ENCODE results near the gene SNHG17. TPM values are rescaled to one million over a fixed set of nuclear protein-coding genes. Genes with fewer than 3 reads are reported as not detected.
"Not testable (repeated sequence)": the region's sequence is repeated elsewhere in the genome, so short reads cannot be mapped to it uniquely, and the experiment has no call there.

SNHG17 gene
- total RNA-seq, 1 donor from 2014 or later = 78.7 TPM

DNA sequence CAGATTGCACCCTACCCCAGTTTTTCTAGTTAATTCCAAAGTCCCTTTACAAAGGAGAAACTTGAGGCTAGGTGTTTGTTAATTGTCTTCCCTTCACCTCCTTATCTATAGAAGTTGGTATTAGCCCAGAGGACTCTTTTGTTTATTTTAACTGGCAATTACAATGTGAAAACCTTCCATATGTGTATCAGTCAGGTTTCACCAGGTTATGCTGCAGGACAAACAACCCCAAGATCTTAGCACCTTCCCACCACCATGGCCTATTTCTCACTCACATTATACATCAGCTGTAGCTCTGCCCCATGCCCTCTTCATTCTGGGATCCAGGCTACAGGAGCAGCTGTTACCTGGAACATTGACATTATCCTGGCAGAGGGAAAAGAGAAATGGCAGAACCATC, 31.1 kb downstream of the SNHG17 start:
- H3K27me3 Mint-ChIP-seq (ENCODE audit: low read depth) = peaks cover 4% of the 10 kb centered on the region
- H3K9me3 Mint-ChIP-seq = no peaks in the 10 kb centered on the region
- intact Hi-C loops (cut with micrococcal nuclease) = no loop called here
- no peak overlapping the region for H3K27ac Mint-ChIP-seq
- no peaks in the 10 kb centered on the region for H3K4me1 Mint-ChIP-seq (ENCODE audit: low read depth)
- H3K4me3 Mint-ChIP-seq (ENCODE audit: low read depth) = no peak overlapping the region
- H3K36me3 Mint-ChIP-seq (ENCODE audit: low read depth) = peaks cover 9% of the 10 kb centered on the region
- no peak for DNase-seq (ENCODE audit: low spot score)

DNA sequence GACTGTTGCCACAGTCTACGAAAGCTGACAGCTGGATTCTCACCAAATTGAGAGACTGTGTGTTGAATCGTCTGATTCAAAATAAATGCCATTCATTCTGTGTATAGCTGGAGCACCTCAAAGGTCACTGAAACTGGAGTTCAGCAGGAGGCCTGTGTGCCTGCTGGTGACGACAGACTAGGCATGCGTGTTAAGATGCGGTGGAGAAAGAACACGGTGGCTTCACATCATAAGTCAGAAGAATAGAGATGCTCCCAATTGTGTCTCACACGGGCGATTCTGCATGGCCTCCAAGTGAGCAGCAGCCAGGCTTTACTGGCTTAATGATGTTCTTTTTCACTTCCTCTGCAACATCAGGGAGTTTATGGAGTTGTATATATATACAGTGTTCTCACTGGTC, 32.3 kb downstream of the SNHG17 start:
- Mint-ChIP-seq H3K4me1 (ENCODE audit: low read depth) (no peaks in the 10 kb centered on the region), H3K4me3 (ENCODE audit: low read depth) (no peak overlapping the region), H3K36me3 (ENCODE audit: low read depth) (peaks cover 4% of the 10 kb centered on the region), H3K27me3 (ENCODE audit: low read depth) (peaks cover 4% of the 10 kb centered on the region), H3K9me3 (no peaks in the 10 kb centered on the region), H3K27ac (no peak overlapping the region)
- DNase-seq (ENCODE audit: low spot score) = no peak
- intact Hi-C loops (cut with micrococcal nuclease) = no loop called here

DNA sequence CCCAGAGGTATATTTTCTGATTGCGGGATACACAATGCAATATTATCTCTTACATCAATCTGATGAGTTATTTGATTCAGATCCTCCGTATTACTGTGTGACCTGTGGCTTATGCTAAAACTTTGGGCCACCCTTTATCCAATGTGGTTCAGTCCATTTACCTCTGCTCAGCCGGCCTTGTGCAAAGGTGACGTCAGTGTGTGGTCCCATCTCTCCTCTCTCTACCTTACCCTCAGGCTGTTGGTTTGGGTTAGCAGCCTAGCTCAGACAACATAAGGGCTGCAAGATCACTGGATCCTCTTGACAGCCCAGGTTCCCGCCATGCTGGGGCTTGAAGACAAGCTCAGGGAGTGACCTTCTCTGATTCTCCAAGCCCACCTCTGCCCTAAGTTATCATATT, 33.0 kb downstream of the SNHG17 start:
- Mint-ChIP-seq H3K4me1 (ENCODE audit: low read depth) (no peaks in the 10 kb centered on the region), H3K9me3 (no peaks in the 10 kb centered on the region), H3K27me3 (ENCODE audit: low read depth) (peaks cover 10% of the 10 kb centered on the region), H3K27ac (no peak overlapping the region), H3K4me3 (ENCODE audit: low read depth) (no peak overlapping the region), H3K36me3 (ENCODE audit: low read depth) (peaks cover 4% of the 10 kb centered on the region)
- intact Hi-C loops (cut with micrococcal nuclease) = no loop called here
- no peak for DNase-seq (ENCODE audit: low spot score)

DNA sequence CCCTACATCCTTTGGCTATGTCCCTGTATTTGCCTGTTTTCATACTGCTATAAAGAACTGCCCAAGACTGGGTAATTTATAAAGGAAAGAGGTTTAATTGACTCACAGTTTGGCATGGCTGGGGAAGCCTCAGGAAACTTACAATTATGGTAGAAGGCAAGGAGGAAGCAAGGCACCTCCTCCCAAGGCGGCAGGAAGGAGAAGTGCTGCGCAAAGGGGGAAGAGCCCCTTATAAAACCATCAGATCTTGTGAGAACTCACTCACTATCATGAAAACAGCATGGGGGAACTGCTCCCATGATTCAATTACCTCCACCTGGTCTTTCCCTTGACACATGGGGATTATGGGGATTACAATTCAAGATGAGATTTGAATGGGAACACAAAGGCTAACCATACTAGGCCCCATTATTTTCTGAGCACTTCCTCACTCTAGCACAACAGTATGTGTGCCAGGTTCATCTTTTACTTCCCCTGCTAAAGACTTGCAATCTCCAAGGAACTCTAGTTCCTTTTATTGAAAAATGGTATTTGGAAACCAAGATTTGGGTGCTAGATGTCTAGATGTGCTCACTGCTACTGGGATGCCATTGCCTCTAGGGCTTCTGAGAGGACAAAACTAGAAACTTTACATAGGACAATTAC, 39.3 kb downstream of the SNHG17 start:
- intact Hi-C loops (cut with micrococcal nuclease); H3K4me3 Mint-ChIP-seq (ENCODE audit: low read depth); H3K9me3 Mint-ChIP-seq; DNase-seq (ENCODE audit: low spot score); H3K4me1 Mint-ChIP-seq (ENCODE audit: low read depth); H3K36me3 Mint-ChIP-seq (ENCODE audit: low read depth); H3K27ac Mint-ChIP-seq: not testable (repeated sequence)
- H3K27me3 Mint-ChIP-seq (ENCODE audit: low read depth) = peaks cover 14% of the 10 kb centered on the region

DNA sequence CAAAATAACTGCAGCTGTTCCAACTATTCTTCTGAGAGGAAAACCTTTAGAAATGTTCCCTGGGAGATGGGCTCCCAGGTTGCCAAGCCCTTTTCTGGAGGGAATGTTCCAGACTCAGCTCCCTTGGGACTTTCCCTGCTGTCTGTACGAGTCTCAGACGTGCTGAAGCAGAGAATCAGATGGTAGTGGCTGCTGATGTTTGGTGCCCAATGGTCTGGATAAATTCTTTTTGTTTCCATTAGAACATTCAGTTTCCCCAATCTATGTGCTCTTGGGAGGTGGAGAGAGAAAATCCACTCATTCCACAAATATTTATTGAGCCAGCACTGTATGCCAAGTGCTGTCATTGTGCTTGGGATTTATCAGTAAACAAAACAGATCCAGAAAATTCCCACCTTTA, 40.0 kb downstream of the SNHG17 start:
- H3K27ac Mint-ChIP-seq = no peak overlapping the region
- H3K4me3 Mint-ChIP-seq (ENCODE audit: low read depth) = no peak overlapping the region
- no peaks in the 10 kb centered on the region for H3K9me3 Mint-ChIP-seq
- no peaks in the 10 kb centered on the region for H3K4me1 Mint-ChIP-seq (ENCODE audit: low read depth)
- H3K36me3 Mint-ChIP-seq (ENCODE audit: low read depth) = no peaks in the 10 kb centered on the region
- intact Hi-C loops (cut with micrococcal nuclease) = no loop called here
- H3K27me3 Mint-ChIP-seq (ENCODE audit: low read depth) = peaks cover 12% of the 10 kb centered on the region
- DNase-seq (ENCODE audit: low spot score) = no peak

DNA sequence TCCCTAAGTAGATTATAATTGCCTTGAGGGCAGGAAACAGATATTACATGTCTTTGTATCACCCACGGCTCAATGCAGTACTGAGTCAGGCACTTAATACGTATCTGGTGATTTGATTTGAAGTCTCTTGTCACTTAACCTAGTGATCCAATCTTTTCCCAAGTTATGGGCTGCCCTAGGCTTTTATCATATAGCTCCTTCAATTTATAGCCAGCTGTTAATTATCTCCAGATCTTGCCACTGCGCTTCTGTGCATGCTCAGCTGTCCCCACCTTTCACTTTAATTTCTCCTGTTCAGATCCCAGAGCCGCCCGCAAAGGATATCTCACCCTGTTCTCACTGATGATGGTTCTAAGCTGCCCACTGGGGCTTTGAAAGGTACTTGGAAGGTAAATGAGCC, 41.9 kb downstream of the SNHG17 start:
- Mint-ChIP-seq H3K9me3 (no peaks in the 10 kb centered on the region), H3K27ac (no peak overlapping the region), H3K36me3 (ENCODE audit: low read depth) (no peaks in the 10 kb centered on the region), H3K4me1 (ENCODE audit: low read depth) (no peaks in the 10 kb centered on the region), H3K27me3 (ENCODE audit: low read depth) (peaks cover 11% of the 10 kb centered on the region), H3K4me3 (ENCODE audit: low read depth) (no peak overlapping the region)
- no peak for DNase-seq (ENCODE audit: low spot score)
- intact Hi-C loops (cut with micrococcal nuclease) = no loop called here

DNA sequence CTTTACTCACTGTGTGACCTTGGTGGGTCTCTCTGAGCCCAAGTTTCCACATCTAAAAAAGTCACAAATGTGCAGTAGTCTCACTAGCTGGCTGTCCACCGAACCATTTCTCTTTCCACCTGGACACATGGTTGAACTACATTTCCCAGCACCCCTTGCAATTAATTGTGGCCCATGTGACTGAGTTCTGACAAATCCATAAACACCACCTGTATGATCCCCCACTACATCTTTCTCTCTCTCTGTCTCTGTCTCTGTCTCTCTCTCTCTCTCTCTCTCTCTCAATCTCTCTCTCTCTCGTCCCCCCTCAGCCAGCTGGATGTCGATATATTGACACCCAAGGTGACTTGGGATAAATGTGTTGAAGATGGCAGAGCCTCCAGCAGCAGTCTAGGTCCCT, 42.8 kb downstream of the SNHG17 start:
- Mint-ChIP-seq H3K27ac (no peak overlapping the region), H3K27me3 (ENCODE audit: low read depth) (peaks cover 6% of the 10 kb centered on the region), H3K9me3 (no peaks in the 10 kb centered on the region), H3K36me3 (ENCODE audit: low read depth) (no peaks in the 10 kb centered on the region), H3K4me1 (ENCODE audit: low read depth) (no peaks in the 10 kb centered on the region), H3K4me3 (ENCODE audit: low read depth) (no peak overlapping the region)
- intact Hi-C loops (cut with micrococcal nuclease) = no loop called here
- DNase-seq (ENCODE audit: low spot score) = no peak

DNA sequence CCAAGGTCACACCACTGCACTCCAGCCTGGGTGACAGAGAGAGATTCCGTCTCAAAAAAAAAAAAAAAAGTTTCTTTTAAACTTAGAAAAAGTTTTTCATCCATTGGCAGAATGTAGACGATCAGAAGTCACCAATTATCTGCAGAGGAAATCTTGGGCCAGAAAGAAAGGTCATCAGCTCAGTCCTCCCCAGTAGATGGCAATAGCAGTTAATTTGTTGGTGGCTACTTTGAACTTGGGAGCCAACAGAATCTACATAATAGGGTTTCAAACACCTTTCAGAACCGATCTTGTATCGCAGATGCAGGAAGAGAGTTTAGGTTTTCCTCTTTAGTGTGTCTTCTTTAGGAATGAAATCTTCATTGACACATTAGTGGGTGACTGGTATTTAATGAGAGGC, 47.2 kb downstream of the SNHG17 start:
- H3K4me3 Mint-ChIP-seq (ENCODE audit: low read depth) = no peak overlapping the region
- no peak for DNase-seq (ENCODE audit: low spot score)
- no peaks in the 10 kb centered on the region for H3K4me1 Mint-ChIP-seq (ENCODE audit: low read depth)
- H3K27me3 Mint-ChIP-seq (ENCODE audit: low read depth) = peaks cover 2% of the 10 kb centered on the region
- H3K36me3 Mint-ChIP-seq (ENCODE audit: low read depth) = no peaks in the 10 kb centered on the region
- intact Hi-C loops (cut with micrococcal nuclease) = no loop called here
- no peaks in the 10 kb centered on the region for H3K9me3 Mint-ChIP-seq
- H3K27ac Mint-ChIP-seq = no peak overlapping the region

DNA sequence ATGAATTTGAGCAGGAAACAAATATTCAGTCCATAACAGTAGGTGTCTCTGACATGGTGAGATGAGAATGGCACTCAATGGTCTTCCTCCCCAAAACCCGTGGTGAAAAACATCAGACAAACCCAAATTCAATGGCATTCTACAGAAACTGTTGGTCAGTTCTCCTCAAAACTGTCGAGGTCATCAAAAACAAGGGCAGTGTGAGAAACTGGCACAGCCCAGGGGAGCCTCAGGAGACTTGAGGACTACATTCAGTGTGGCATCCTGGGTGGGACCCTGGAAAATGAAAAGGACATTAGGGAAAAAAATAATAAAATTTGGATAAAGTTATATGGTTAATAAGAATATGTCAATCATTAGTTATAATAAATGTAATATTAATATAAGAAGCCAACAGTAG, 48.3 kb downstream of the SNHG17 start:
- intact Hi-C loops (cut with micrococcal nuclease) = no loop called here
- Mint-ChIP-seq H3K9me3 (no peaks in the 10 kb centered on the region), H3K4me1 (ENCODE audit: low read depth) (no peaks in the 10 kb centered on the region), H3K27me3 (ENCODE audit: low read depth) (peaks cover 2% of the 10 kb centered on the region), H3K4me3 (ENCODE audit: low read depth) (no peak overlapping the region), H3K36me3 (ENCODE audit: low read depth) (no peaks in the 10 kb centered on the region), H3K27ac (no peak overlapping the region)
- DNase-seq (ENCODE audit: low spot score) = no peak

DNA sequence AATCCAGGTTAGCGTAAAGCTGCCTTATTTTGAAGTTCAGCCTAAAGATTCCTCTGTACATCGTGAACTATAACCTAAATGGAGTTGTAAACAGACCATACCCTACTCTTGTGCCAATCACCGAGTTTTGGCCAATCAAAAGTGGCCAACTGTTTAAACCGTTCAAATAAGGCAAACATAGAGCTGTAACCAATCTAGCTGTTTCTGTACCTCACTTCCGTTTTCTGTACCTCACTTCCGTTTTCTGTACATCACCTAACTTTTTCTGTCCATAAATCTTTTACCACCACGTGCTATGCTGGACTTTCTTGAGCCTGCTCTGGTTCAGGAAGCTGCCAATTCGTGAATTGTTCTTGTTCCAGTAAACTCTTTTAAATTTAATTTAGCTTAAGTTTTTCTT, 49.1 kb downstream of the SNHG17 start:
- H3K27me3 Mint-ChIP-seq (ENCODE audit: low read depth) = peaks cover 2% of the 10 kb centered on the region

DNA sequence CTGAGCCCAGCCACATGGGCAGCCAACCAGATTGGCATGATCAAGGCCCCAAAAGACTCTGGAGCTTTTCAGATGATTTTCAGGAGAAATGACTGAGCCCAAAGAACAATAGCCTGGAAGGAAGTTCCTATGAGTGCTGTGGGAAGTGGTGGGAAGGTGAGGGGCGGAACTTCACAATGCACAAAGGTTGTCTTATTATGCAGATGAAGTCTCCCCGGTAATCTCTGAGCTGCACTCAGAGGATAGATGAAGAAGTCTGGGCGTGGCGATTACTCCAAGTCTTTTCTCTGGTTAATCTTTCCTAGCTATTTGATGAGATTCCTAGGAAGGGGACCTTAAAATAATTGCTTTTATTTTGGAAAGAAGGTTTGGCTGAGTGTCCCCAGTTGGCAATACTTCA, 52.0 kb downstream of the SNHG17 start:
- Mint-ChIP-seq H3K4me3 (ENCODE audit: low read depth) (no peak overlapping the region), H3K4me1 (ENCODE audit: low read depth) (no peaks in the 10 kb centered on the region), H3K27me3 (ENCODE audit: low read depth) (peaks cover 2% of the 10 kb centered on the region), H3K36me3 (ENCODE audit: low read depth) (no peaks in the 10 kb centered on the region), H3K27ac (no peak overlapping the region), H3K9me3 (no peaks in the 10 kb centered on the region)
- intact Hi-C loops (cut with micrococcal nuclease) = no loop called here
- no peak for DNase-seq (ENCODE audit: low spot score)

More for the DNA sequence above, 49.1 kb downstream of the SNHG17 start:
- Mint-ChIP-seq H3K36me3 (ENCODE audit: low read depth) (no peaks in the 10 kb centered on the region), H3K27ac (no peak overlapping the region), H3K4me1 (ENCODE audit: low read depth) (no peaks in the 10 kb centered on the region), H3K9me3 (no peaks in the 10 kb centered on the region), H3K4me3 (ENCODE audit: low read depth) (no peak overlapping the region)
- DNase-seq (ENCODE audit: low spot score) = no peak
- intact Hi-C loops (cut with micrococcal nuclease) = no loop called here

DNA sequence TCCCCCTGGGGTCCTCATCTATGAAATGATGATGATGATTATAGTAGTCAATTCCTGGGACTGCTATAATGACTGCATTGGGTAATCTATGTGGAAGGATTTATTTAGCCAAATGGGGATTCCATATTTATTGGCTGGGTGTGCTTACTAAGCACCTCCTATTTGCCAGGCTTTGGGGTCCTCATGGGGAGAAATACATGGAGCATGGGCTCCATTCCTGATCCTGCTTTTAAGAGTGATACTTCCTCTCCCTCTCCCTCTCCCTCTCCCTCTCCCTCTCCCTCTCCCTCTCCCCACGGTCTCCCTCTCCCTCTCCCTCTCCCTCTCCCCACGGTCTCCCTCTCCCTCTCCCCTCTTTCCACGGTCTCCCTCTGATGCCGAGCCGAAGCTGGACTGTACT, 57.3 kb downstream of the SNHG17 start:
- H3K4me3 Mint-ChIP-seq (ENCODE audit: low read depth) = not testable (repeated sequence)

DNA sequence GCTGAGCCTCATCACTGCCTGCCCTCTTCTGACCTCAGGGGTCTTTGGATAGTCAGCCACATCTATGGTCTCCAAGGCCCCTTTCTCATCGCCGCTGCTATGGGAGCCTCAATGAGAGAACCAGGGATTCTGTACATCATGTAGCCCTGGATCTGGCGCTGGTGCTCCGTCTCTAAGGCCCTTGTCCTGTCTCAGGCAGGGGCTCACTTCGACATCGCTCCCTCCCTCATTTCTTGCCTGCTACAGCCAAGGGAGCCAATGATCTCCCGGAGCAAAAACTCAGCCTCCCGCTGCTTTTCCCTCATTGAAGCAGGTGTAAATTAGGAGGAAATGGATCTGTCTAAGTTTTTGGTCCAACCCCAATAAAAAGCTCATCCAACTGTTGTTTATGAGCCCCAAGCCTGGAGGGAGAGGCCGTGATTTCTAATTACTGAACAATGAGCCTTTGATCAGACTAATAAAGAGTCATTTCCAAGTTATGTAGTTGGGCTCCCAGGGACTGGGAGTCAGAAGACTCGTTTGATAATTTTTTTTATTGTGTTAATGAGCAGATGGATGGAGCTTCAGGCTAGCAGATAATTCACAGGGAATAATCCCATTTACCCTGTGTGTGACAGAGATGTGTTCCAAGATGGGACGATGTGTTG, 58.0 kb downstream of the SNHG17 start:
- H3K36me3 Mint-ChIP-seq (ENCODE audit: low read depth) = no peaks in the 10 kb centered on the region
- no peak for DNase-seq (ENCODE audit: low spot score)
- H3K27me3 Mint-ChIP-seq (ENCODE audit: low read depth) = peaks cover 1% of the 10 kb centered on the region
- intact Hi-C loops (cut with micrococcal nuclease) = no loop called here
- no peaks in the 10 kb centered on the region for H3K4me1 Mint-ChIP-seq (ENCODE audit: low read depth)
- no peak overlapping the region for H3K4me3 Mint-ChIP-seq (ENCODE audit: low read depth)
- H3K27ac Mint-ChIP-seq = no peak overlapping the region
- no peaks in the 10 kb centered on the region for H3K9me3 Mint-ChIP-seq

More for the DNA sequence above, 57.3 kb downstream of the SNHG17 start:
- H3K9me3 Mint-ChIP-seq; H3K4me1 Mint-ChIP-seq (ENCODE audit: low read depth); intact Hi-C loops (cut with micrococcal nuclease); DNase-seq (ENCODE audit: low spot score); H3K27ac Mint-ChIP-seq; H3K36me3 Mint-ChIP-seq (ENCODE audit: low read depth); H3K27me3 Mint-ChIP-seq (ENCODE audit: low read depth): not testable (repeated sequence)

Measured in activated T-helper 2 cell treated with anti-CD3 and anti-CD28 coated beads, Interferon-gamma antibody, Interleukin-2, Interleukin-4, amounts not matched to agents 10 μg/mL and 5 μg/mL and 100 μg/mL, durations not matched to agents 14 hours and 24 hours and 36 hours (primary cell).